Muscle layer of colon (tissue), 2 donors: ENCODE measurements around the gene TEX14.
A peak's percentile ranks its signal among the peaks of the same experiment; 100 is the strongest.

Experiments
- H3K27ac ChIP-seq: one replicate; pipeline ENCODE4 v1.7.0; 2013; ENCODE audit warnings: low read depth, mild to moderate bottlenecking, low read length, moderate library complexity
- H3K27me3 ChIP-seq, 2 donors: one replicate each; pipeline ENCODE4 v1.7.0; 2013; ENCODE audit warnings: low read length in 2 of 2, mild to moderate bottlenecking in 2 of 2; ENCODE audit not compliant: insufficient read depth in 2 of 2, control insufficient read depth in 1 of 2
- H3K36me3 ChIP-seq: one replicate; pipeline ENCODE4 v1.7.0; 2013; ENCODE audit warnings: mild to moderate bottlenecking, low read length; ENCODE audit not compliant: insufficient read depth
- H3K4me1 ChIP-seq: one replicate; pipeline ENCODE4 v1.7.0; 2013; ENCODE audit warnings: mild to moderate bottlenecking, low read length; ENCODE audit not compliant: insufficient read depth
- H3K4me3 ChIP-seq, 2 donors: one replicate each; pipeline ENCODE4 v1.7.0; 2013; ENCODE audit warnings: low read length in 2 of 2, low read depth in 1 of 2, mild to moderate bottlenecking in 1 of 2, moderate library complexity in 1 of 2
- H3K9ac ChIP-seq: one replicate; pipeline ENCODE4 v1.7.0; 2013; ENCODE audit warnings: low read length
- H3K9me3 ChIP-seq: one replicate; pipeline ENCODE4 v1.7.0; 2013; ENCODE audit warnings: mild to moderate bottlenecking, low read length
- donor health status: abdominal sarcoma.
- donor health status: Adenocarcinoma of cecum.

The TEX14 gene

GRCh38 chr17:58530655-58531054, 161.2 kb downstream of the TEX14 start:
- no peak overlapping the region for H3K9ac ChIP-seq
- H3K27ac ChIP-seq, result no peak overlapping the region
- H3K4me1 ChIP-seq, result peaks cover 7% of the 10 kb centered on the region
- no peaks in the 10 kb centered on the region for H3K27me3 ChIP-seq
- no peaks in the 10 kb centered on the region for H3K9me3 ChIP-seq
- H3K4me3 ChIP-seq, result no peak overlapping the region
- H3K36me3 ChIP-seq, result no peaks in the 10 kb centered on the region

GRCh38 chr17:58529275-58529674, 162.6 kb downstream of the TEX14 start:
- no peaks in the 10 kb centered on the region for H3K9me3 ChIP-seq
- H3K4me3 ChIP-seq, result no peak overlapping the region
- no peaks in the 10 kb centered on the region for H3K36me3 ChIP-seq
- no peak overlapping the region for H3K9ac ChIP-seq
- no peaks in the 10 kb centered on the region for H3K27me3 ChIP-seq
- H3K4me1 ChIP-seq, result peaks cover 7% of the 10 kb centered on the region
- no peak overlapping the region for H3K27ac ChIP-seq

GRCh38 chr17:58528443-58528842, 163.4 kb downstream of the TEX14 start:
- peaks cover 7% of the 10 kb centered on the region for H3K4me1 ChIP-seq
- H3K9ac ChIP-seq, result no peak overlapping the region
- H3K4me3 ChIP-seq, result no peak overlapping the region
- H3K27me3 ChIP-seq, result no peaks in the 10 kb centered on the region
- H3K27ac ChIP-seq, result no peak overlapping the region
- H3K36me3 ChIP-seq, result no peaks in the 10 kb centered on the region
- H3K9me3 ChIP-seq, result no peaks in the 10 kb centered on the region

- H3K9me3 ChIP-seq, result no peaks in the 10 kb centered on the region
- H3K36me3 ChIP-seq, result no peaks in the 10 kb centered on the region
- H3K4me1 ChIP-seq, result peaks cover 7% of the 10 kb centered on the region
- no peak overlapping the region for H3K27ac ChIP-seq
- no peak overlapping the region for H3K4me3 ChIP-seq
- H3K27me3 ChIP-seq, result no peaks in the 10 kb centered on the region
- H3K9ac ChIP-seq, result no peak overlapping the region
Measured at GRCh38 chr17:58527949-58528348, 163.9 kb downstream of the TEX14 start.

GRCh38 chr17:58527306-58527705, 164.5 kb downstream of the TEX14 start:
- Histone ChIP-seq H3K36me3 (no peaks in the 10 kb centered on the region), H3K4me1 (peaks cover 3% of the 10 kb centered on the region), H3K4me3 (no peak overlapping the region), H3K27me3 (no peaks in the 10 kb centered on the region), H3K27ac (no peak overlapping the region), H3K9ac (no peak overlapping the region), H3K9me3 (no peaks in the 10 kb centered on the region)

GRCh38 chr17:58525239-58525638, 166.6 kb downstream of the TEX14 start:
- Histone ChIP-seq H3K27me3 (no peaks in the 10 kb centered on the region), H3K9ac (no peak overlapping the region), H3K4me1 (no peaks in the 10 kb centered on the region), H3K9me3 (no peaks in the 10 kb centered on the region), H3K36me3 (no peaks in the 10 kb centered on the region), H3K27ac (no peak overlapping the region), H3K4me3 (no peak overlapping the region)

- no peak overlapping the region for H3K9ac ChIP-seq
- H3K4me1 ChIP-seq, result peaks cover 12% of the 10 kb centered on the region
- H3K4me3 ChIP-seq, result no peak overlapping the region
- H3K27me3 ChIP-seq, result no peaks in the 10 kb centered on the region
- H3K27ac ChIP-seq, result no peak overlapping the region
- H3K9me3 ChIP-seq, result no peaks in the 10 kb centered on the region
- H3K36me3 ChIP-seq, result no peaks in the 10 kb centered on the region
Measured at GRCh38 chr17:58521680-58522079, 170.2 kb downstream of the TEX14 start.

- Histone ChIP-seq H3K27me3 (no peaks in the 10 kb centered on the region), H3K4me1 (peaks cover 14% of the 10 kb centered on the region), H3K9ac (no peak overlapping the region), H3K36me3 (no peaks in the 10 kb centered on the region), H3K4me3 (no peak overlapping the region), H3K9me3 (no peaks in the 10 kb centered on the region), H3K27ac (no peak overlapping the region)
Measured at GRCh38 chr17:58520843-58521430, 170.9 kb downstream of the TEX14 start.

GRCh38 chr17:58517928-58518609, 173.8 kb downstream of the TEX14 start:
- Histone ChIP-seq H3K4me3 (peak overlapping the region; percentile 75 to 97), H3K4me1 (peaks cover 31% of the 10 kb centered on the region), H3K27me3 (no peaks in the 10 kb centered on the region), H3K9ac (peak overlapping the region; percentile 68), H3K9me3 (no peaks in the 10 kb centered on the region), H3K36me3 (no peaks in the 10 kb centered on the region), H3K27ac (peak overlapping the region; percentile 90)

GRCh38 chr17:58517378-58517927, 174.4 kb downstream of the TEX14 start:
- Histone ChIP-seq H3K4me1 (peaks cover 31% of the 10 kb centered on the region), H3K9me3 (no peaks in the 10 kb centered on the region), H3K36me3 (no peaks in the 10 kb centered on the region), H3K27ac (peak overlapping the region; percentile 84), H3K4me3 (peak overlapping the region; percentile 75 to 79), H3K27me3 (no peaks in the 10 kb centered on the region), H3K9ac (peak overlapping the region; percentile 45)

- Histone ChIP-seq H3K9me3 (no peaks in the 10 kb centered on the region), H3K4me1 (peaks cover 31% of the 10 kb centered on the region), H3K27ac (peak overlapping the region; percentile 84), H3K27me3 (no peaks in the 10 kb centered on the region), H3K9ac (peak overlapping the region; percentile 45), H3K36me3 (peaks cover 3% of the 10 kb centered on the region), H3K4me3 (peak overlapping the region; percentile 75 to 79)
Measured at GRCh38 chr17:58516644-58517377, 175.0 kb downstream of the TEX14 start.
